ENCODE measurements around the gene KEAP1. TPM values are rescaled to one million over a fixed set of nuclear protein-coding genes. Genes with fewer than 3 reads are reported as not detected.

The KEAP1 gene
- total RNA-seq, 4 donors from 2014 or later: 95.4 to 99.9 (median 97.8) TPM

DNA sequence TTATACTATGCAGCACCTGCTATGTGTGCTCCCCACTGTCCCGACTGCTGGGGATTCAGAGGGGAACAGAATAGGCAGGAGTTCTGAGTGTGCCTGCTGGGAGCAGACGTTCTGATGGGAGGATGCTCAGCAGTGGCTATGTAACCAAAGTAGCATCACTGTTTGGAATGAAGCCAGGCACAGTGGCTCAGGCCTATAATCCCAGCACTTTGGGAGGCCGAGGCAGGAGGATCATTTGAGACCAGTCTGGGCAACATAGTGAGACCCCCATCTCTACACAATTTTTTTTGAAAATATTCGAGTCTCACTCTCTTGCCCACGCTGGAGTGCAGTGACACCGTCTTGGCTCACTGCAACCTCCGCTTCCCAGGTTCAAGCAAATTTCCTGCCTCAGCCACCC lies 46.6 kb upstream of the KEAP1 start:
- no peak overlapping the region for H3K27ac ChIP-seq
- 89 to 98% methylated on average over 7 of the region's 7 CpGs for WGBS, 2 donors
- DNase-seq: no peak
- intact Hi-C loops (cut with DNase I): no loop called here
- no peaks in the 10 kb centered on the region for H3K9me3 ChIP-seq
- H3K4me1 ChIP-seq: peaks cover 6 to 10% of the 10 kb centered on the region in 2 donors
- peaks cover 56 to 62% of the 10 kb centered on the region in 2 donors for H3K36me3 ChIP-seq
- no peak overlapping the region for H3K4me3 ChIP-seq (replicated peaks in 1 of 3)
- no peak for TF ChIP-seq POLR2A (IDR thresholded peaks at IDR 0.05)
- TF ChIP-seq, protein P1, sequence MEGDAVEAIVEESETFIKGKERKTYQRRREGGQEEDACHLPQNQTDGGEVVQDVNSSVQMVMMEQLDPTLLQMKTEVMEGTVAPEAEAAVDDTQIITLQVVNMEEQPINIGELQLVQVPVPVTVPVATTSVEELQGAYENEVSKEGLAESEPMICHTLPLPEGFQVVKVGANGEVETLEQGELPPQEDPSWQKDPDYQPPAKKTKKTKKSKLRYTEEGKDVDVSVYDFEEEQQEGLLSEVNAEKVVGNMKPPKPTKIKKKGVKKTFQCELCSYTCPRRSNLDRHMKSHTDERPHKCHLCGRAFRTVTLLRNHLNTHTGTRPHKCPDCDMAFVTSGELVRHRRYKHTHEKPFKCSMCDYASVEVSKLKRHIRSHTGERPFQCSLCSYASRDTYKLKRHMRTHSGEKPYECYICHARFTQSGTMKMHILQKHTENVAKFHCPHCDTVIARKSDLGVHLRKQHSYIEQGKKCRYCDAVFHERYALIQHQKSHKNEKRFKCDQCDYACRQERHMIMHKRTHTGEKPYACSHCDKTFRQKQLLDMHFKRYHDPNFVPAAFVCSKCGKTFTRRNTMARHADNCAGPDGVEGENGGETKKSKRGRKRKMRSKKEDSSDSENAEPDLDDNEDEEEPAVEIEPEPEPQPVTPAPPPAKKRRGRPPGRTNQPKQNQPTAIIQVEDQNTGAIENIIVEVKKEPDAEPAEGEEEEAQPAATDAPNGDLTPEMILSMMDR (IDR thresholded peaks at IDR 0.05): no peak
- H3K27me3 ChIP-seq: no peaks in the 10 kb centered on the region

DNA sequence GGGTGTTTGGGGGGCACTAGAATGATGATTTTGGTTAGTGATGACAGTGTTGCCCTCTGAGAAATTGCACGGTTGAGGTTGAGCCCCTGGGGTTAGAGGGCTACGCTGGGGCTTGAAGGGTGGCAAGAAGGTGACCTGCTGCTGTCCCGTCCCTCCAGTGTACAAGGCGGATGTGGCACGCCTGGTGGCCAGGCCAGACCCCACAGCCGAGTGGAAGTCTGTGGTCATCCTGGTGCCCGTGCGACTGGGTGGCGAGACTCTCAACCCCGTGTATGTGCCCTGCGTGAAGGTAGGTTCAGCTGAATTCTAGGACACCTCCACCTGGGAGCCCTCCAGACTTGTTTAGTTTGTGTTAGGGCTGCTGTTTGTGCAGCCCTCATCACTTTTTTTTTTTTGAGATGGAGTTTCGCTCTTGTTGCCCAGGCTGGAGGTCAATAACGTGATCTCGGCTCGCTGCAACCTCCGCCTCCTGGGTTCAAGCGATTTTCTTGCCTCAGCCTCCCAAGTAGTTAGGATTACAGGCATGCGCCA lies 45.7 kb upstream of the KEAP1 start:
- peaks cover 10 to 14% of the 10 kb centered on the region in 2 donors for H3K4me1 ChIP-seq
- H3K27me3 ChIP-seq: no peaks in the 10 kb centered on the region
- no peak overlapping the region for H3K27ac ChIP-seq
- no peaks in the 10 kb centered on the region for H3K9me3 ChIP-seq
- H3K36me3 ChIP-seq: peaks cover 51 to 52% of the 10 kb centered on the region in 2 donors
- intact Hi-C loops (cut with DNase I): no loop called here
- DNase-seq: no peak
- H3K4me3 ChIP-seq (replicated peaks in 1 of 3): no peak overlapping the region
- WGBS, 2 donors: 93 to 95% methylated on average over 18 of the region's 18 CpGs
- TF ChIP-seq, protein P1 (IDR thresholded peaks at IDR 0.05): no peak
- no peak for TF ChIP-seq POLR2A (IDR thresholded peaks at IDR 0.05)

DNA sequence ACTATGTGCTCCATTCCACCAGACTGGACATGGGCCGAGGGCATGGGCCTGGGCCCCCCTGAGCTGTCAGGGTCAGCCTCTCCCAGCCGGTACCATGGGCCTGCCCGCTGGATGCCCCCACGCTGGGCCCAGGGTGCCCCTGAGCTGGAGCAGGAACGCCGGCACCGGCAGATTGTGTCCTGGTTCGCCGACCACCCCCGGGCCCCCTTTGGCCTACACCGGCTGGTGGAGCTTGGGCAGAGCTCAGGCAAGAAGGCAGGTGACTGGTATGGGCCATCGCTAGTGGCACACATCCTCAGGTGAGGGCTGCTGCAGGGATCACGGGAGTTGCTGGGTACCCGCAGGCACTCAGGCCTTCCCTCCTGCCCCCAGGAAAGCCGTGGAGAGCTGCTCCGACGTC lies 43.7 kb upstream of the KEAP1 start:
- intact Hi-C loops (cut with DNase I): no loop called here
- WGBS, 2 donors: 74 to 92% methylated on average over 4 to 13 of the region's 17 CpGs
- Histone ChIP-seq H3K36me3 (peaks cover 31 to 34% of the 10 kb centered on the region in 2 donors), H3K27ac (no peak overlapping the region), H3K27me3 (no peaks in the 10 kb centered on the region), H3K4me3 (replicated peaks in 1 of 3) (no peak overlapping the region), H3K9me3 (no peaks in the 10 kb centered on the region), H3K4me1 (peaks cover 12 to 14% of the 10 kb centered on the region in 2 donors)
- TF ChIP-seq, protein P1 (IDR thresholded peaks at IDR 0.05): no peak
- no peak for TF ChIP-seq POLR2A (IDR thresholded peaks at IDR 0.05)
- DNase-seq: no peak

DNA sequence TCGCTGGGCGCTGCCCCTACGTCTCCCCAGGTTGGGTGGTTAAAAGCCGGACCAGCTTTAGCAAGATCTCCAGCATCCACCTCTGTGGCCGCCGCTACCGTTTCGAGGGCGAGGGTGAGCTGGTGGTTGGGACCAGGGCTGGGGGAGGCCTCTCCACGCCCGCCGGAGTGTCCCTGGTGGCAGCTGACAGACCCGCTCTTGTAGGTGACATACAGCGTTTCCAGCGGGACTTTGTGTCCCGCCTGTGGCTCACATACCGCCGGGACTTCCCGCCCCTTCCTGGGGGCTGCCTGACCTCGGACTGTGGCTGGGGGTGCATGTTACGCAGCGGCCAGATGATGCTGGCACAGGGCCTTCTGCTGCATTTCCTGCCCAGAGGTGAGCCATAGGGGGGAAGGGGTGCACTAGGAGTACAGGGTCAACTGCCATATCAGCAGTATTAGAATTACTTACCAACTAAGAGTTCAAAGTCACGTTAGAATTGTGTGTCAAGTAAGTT lies 41.6 kb upstream of the KEAP1 start:
- DNase-seq: peak; percentile 17 to 29
- intact Hi-C loops (cut with DNase I): no loop called here

More for the DNA sequence above, 41.6 kb upstream of the KEAP1 start:
- H3K27ac ChIP-seq: peak overlapping the region in 2 of 3 donors; percentile 36 to 81
- no peaks in the 10 kb centered on the region for H3K27me3 ChIP-seq
- H3K9me3 ChIP-seq: no peaks in the 10 kb centered on the region
- H3K4me1 ChIP-seq: peaks cover 12 to 14% of the 10 kb centered on the region in 2 donors
- H3K4me3 ChIP-seq (replicated peaks in 1 of 3): peak overlapping the region; percentile 91 to 94 (median 92)
- 49% methylated on average over 5 to 17 of the region's 23 CpGs for WGBS, 2 donors
- peaks cover 20 to 27% of the 10 kb centered on the region in 2 donors for H3K36me3 ChIP-seq
- no peak for TF ChIP-seq POLR2A (IDR thresholded peaks at IDR 0.05)
- TF ChIP-seq, protein P1 (IDR thresholded peaks at IDR 0.05): no peak

Data from thyroid gland (tissue), 4 donors.